Muscle layer of colon (tissue), 2 donors: ENCODE data around the gene SETX.
A peak's percentile ranks its signal among the peaks of the same experiment; 100 is the strongest.

Experiments
- H3K27ac ChIP-seq: one replicate; pipeline ENCODE4 v1.7.0; 2013; ENCODE audit warnings: low read depth, mild to moderate bottlenecking, low read length, moderate library complexity
- H3K27me3 ChIP-seq, 2 donors: one replicate each; pipeline ENCODE4 v1.7.0; 2013; ENCODE audit warnings: low read length in 2 of 2, mild to moderate bottlenecking in 2 of 2; ENCODE audit not compliant: insufficient read depth in 2 of 2, control insufficient read depth in 1 of 2
- H3K36me3 ChIP-seq: one replicate; pipeline ENCODE4 v1.7.0; 2013; ENCODE audit warnings: mild to moderate bottlenecking, low read length; ENCODE audit not compliant: insufficient read depth
- H3K4me1 ChIP-seq: one replicate; pipeline ENCODE4 v1.7.0; 2013; ENCODE audit warnings: mild to moderate bottlenecking, low read length; ENCODE audit not compliant: insufficient read depth
- H3K4me3 ChIP-seq, 2 donors: one replicate each; pipeline ENCODE4 v1.7.0; 2013; ENCODE audit warnings: low read length in 2 of 2, low read depth in 1 of 2, mild to moderate bottlenecking in 1 of 2, moderate library complexity in 1 of 2
- H3K9ac ChIP-seq: one replicate; pipeline ENCODE4 v1.7.0; 2013; ENCODE audit warnings: low read length
- H3K9me3 ChIP-seq: one replicate; pipeline ENCODE4 v1.7.0; 2013; ENCODE audit warnings: mild to moderate bottlenecking, low read length
- donor health status: abdominal sarcoma.
- donor health status: Adenocarcinoma of cecum.

The SETX gene, protein sequence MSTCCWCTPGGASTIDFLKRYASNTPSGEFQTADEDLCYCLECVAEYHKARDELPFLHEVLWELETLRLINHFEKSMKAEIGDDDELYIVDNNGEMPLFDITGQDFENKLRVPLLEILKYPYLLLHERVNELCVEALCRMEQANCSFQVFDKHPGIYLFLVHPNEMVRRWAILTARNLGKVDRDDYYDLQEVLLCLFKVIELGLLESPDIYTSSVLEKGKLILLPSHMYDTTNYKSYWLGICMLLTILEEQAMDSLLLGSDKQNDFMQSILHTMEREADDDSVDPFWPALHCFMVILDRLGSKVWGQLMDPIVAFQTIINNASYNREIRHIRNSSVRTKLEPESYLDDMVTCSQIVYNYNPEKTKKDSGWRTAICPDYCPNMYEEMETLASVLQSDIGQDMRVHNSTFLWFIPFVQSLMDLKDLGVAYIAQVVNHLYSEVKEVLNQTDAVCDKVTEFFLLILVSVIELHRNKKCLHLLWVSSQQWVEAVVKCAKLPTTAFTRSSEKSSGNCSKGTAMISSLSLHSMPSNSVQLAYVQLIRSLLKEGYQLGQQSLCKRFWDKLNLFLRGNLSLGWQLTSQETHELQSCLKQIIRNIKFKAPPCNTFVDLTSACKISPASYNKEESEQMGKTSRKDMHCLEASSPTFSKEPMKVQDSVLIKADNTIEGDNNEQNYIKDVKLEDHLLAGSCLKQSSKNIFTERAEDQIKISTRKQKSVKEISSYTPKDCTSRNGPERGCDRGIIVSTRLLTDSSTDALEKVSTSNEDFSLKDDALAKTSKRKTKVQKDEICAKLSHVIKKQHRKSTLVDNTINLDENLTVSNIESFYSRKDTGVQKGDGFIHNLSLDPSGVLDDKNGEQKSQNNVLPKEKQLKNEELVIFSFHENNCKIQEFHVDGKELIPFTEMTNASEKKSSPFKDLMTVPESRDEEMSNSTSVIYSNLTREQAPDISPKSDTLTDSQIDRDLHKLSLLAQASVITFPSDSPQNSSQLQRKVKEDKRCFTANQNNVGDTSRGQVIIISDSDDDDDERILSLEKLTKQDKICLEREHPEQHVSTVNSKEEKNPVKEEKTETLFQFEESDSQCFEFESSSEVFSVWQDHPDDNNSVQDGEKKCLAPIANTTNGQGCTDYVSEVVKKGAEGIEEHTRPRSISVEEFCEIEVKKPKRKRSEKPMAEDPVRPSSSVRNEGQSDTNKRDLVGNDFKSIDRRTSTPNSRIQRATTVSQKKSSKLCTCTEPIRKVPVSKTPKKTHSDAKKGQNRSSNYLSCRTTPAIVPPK (N-terminal part only)

GRCh38 chr9:132354637-132355355, at the start of gene SETX:
TSS of gene SETX (minus strand) at chr9:132354986. CDS start at chr9:132349428, 5,558 bp downstream.
- H3K27ac ChIP-seq: peak within 1 kb of the TSS; percentile 87
- H3K27me3 ChIP-seq: no peaks in the 10 kb centered on the region
- peak within 1 kb of the TSS; percentile 88 to 93 for H3K4me3 ChIP-seq
- H3K9ac ChIP-seq: peak within 1 kb of the TSS; percentile 77
- H3K9me3 ChIP-seq: no peaks in the 10 kb centered on the region
- H3K4me1 ChIP-seq: peaks cover 37% of the 10 kb centered on the region
- peaks cover 29% of the 10 kb centered on the region for H3K36me3 ChIP-seq

DNA sequence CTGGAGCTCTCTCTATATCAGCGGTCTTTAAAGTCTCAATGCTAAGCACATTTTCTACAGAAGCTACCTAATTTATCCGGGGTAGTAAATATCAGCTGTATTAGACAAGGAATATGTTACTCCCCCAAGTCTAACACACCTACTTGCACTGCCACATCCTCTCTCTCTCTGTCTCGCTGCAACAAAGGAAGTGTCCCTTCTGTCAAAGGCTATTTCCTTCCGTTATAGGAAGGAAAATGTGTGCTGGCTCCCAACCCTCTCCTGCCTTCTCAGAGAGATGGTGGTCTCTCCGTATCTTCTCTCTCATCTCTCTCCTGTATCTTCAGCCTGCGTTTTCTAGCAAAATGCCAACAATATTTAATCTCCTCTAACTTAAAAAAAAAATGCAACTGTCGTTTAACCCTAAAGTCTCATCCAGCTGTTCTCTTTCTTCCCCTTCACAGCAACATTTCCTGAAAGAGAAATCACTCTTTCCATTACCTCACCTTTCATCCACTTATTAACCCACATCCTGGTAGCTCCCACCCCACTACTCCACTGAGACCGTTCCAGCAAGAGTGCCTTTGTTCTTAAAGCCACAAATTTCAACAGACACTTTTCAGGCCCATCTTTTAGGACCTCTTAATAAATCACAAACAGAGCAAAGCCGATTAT, 49.6 kb upstream of the SETX start:
- H3K9me3 ChIP-seq: no peaks in the 10 kb centered on the region
- H3K9ac ChIP-seq: no peak overlapping the region
- H3K27ac ChIP-seq: no peak overlapping the region
- H3K4me3 ChIP-seq: no peak overlapping the region
- peaks cover 14% of the 10 kb centered on the region for H3K36me3 ChIP-seq
- H3K4me1 ChIP-seq: peaks cover 10% of the 10 kb centered on the region
- peaks cover under 1 to 4% of the 10 kb centered on the region in 2 donors for H3K27me3 ChIP-seq

- no peak overlapping the region for H3K9ac ChIP-seq
- H3K4me3 ChIP-seq: no peak overlapping the region
- H3K36me3 ChIP-seq: peaks cover 32% of the 10 kb centered on the region
- H3K27ac ChIP-seq: no peak overlapping the region
- H3K27me3 ChIP-seq: no peaks in the 10 kb centered on the region
- H3K9me3 ChIP-seq: no peaks in the 10 kb centered on the region
- H3K4me1 ChIP-seq: peaks cover 7% of the 10 kb centered on the region
Observed at GRCh38 chr9:132401824-132402223, 47.0 kb upstream of the SETX start.

DNA sequence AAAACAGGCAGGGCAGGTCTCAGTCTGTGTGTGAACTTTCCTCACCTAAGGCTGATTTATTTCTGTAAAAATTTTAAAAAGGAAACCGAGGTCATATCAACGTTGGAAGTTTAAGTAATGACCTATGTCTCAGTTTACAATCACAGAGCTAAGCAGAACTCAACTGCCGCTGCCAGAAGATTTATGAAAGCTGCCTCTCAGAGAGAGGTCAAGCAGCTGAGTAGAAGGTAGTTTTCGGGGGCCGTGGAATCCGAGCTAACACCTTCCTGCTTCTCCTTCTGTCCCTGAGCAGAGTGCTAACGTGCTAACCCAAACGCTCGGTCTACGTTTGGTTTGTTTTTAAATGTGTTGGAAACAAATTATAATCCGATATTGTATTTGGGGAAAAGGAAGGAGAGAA, 40.8 kb upstream of the SETX start:
- Histone ChIP-seq H3K4me1 (no peaks in the 10 kb centered on the region), H3K36me3 (peaks cover 57% of the 10 kb centered on the region), H3K27me3 (no peaks in the 10 kb centered on the region)

DNA sequence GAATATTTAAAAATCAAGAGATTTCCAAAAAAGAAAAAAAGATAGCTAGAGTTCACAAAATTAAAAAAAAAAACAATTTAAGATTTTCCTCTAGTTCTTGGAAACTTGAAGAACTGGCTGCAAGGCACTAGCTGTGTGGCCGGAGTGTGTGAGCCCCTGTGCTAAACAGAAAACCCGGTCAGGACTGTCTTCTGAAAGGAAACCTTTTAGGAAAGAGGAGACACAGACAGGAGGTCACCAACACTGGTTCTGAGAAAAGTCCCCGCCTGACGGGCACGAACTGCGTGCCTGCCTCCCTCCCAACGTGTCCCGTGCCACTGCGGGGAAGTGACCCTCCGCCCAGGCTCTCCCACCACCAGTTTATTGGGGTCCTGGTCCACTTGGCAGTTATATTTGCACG, 36.7 kb upstream of the SETX start:
- Histone ChIP-seq H3K27ac (no peak overlapping the region), H3K4me3 (no peak overlapping the region), H3K27me3 (no peaks in the 10 kb centered on the region), H3K36me3 (peaks cover 71% of the 10 kb centered on the region), H3K9me3 (no peaks in the 10 kb centered on the region), H3K9ac (no peak overlapping the region), H3K4me1 (no peaks in the 10 kb centered on the region)

More for the DNA sequence above, 40.8 kb upstream of the SETX start:
- no peak overlapping the region for H3K4me3 ChIP-seq
- no peak overlapping the region for H3K9ac ChIP-seq
- H3K27ac ChIP-seq: no peak overlapping the region
- no peaks in the 10 kb centered on the region for H3K9me3 ChIP-seq

DNA sequence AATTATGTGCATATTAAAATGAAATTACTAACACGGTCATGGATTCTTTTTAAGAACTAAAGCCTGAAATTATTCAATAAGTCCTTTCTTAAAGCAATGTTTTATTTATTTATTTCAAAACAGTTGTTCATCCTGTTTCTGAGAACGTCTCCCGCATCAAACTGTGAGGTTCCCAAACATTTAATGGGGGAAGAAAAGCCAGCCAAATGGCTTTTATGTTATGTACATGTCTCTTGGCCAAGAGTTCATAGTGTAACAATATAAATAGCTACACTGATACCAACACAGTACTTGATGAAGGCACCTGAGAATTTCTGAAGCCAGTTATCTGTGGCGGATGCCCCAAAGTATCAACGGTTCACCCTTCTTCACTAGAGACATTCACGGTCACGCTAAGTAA, 36.2 kb upstream of the SETX start:
- H3K36me3 ChIP-seq: peaks cover 70% of the 10 kb centered on the region
- no peaks in the 10 kb centered on the region for H3K4me1 ChIP-seq
- H3K27ac ChIP-seq: no peak overlapping the region
- H3K27me3 ChIP-seq: no peaks in the 10 kb centered on the region
- no peaks in the 10 kb centered on the region for H3K9me3 ChIP-seq
- no peak overlapping the region for H3K4me3 ChIP-seq
- H3K9ac ChIP-seq: no peak overlapping the region

- Histone ChIP-seq H3K36me3 (peaks cover 74% of the 10 kb centered on the region), H3K4me3 (no peak overlapping the region), H3K9ac (no peak overlapping the region), H3K27me3 (no peaks in the 10 kb centered on the region), H3K4me1 (no peaks in the 10 kb centered on the region), H3K27ac (no peak overlapping the region), H3K9me3 (no peaks in the 10 kb centered on the region)
Observed at GRCh38 chr9:132387133-132387532, 32.3 kb upstream of the SETX start.

GRCh38 chr9:132384376-132384775, 29.6 kb upstream of the SETX start:
- Histone ChIP-seq H3K36me3 (peaks cover 60% of the 10 kb centered on the region), H3K9ac (no peak overlapping the region), H3K4me1 (no peaks in the 10 kb centered on the region), H3K4me3 (no peak overlapping the region), H3K27ac (no peak overlapping the region), H3K9me3 (no peaks in the 10 kb centered on the region), H3K27me3 (no peaks in the 10 kb centered on the region)

DNA sequence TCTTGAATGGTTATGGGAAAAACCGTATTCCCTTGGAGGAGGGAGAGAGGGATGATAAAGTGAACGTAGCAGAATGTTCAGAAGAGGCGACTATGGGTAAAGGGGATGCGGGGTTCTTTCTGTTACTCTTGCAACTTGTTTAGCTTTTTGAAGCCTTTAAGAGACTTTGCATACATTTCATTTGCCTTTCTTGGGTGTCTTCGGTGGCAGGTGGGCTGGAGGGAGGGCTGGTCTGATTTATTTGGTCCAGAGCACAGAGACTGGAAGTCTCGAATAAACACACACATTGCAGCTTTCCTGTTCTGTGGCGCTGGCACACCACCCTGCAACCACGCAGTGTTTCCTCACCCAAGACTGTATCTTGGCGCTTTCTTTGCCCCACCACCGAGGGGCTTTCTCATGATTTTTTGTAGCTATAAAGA, 28.7 kb upstream of the SETX start:
- Histone ChIP-seq H3K27me3 (no peaks in the 10 kb centered on the region), H3K4me3 (no peak overlapping the region), H3K4me1 (no peaks in the 10 kb centered on the region), H3K9me3 (no peaks in the 10 kb centered on the region), H3K27ac (no peak overlapping the region), H3K36me3 (peaks cover 62% of the 10 kb centered on the region), H3K9ac (no peak overlapping the region)

GRCh38 chr9:132381966-132382541, 27.3 kb upstream of the SETX start:
- Histone ChIP-seq H3K27me3 (no peaks in the 10 kb centered on the region), H3K4me1 (no peaks in the 10 kb centered on the region), H3K27ac (no peak overlapping the region), H3K9me3 (no peaks in the 10 kb centered on the region), H3K36me3 (peaks cover 63% of the 10 kb centered on the region), H3K4me3 (no peak overlapping the region), H3K9ac (no peak overlapping the region)
